ENCODE measurements around the gene CROCC.
"Not testable (repeated sequence)": the region's sequence is repeated elsewhere in the genome, so short reads cannot be mapped to it uniquely, and the experiment has no call there.

The CROCC gene

GRCh38 chr1:16898298-16898697 lies 23.4 kb upstream of the CROCC start:
- not testable (repeated sequence) for DNase-seq

DNA sequence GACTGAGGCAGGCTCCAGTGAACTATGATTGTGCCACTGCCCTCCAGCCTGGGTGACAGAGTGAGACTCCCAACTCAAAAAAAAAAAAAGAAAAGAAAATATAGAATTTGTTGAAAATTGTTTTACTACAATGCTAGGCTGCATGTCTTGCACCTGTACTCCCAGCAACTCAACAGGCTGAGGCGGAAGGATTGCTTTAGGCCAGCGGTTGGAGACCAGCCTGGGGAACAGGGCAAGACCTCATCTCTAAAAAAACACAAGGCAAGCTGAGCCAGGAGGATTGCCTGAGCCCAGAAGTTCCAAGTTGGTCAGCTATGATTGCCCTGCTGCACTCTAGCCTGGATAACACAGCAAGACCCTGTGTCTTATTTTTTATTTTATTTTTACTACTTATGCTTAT lies 22.7 kb upstream of the CROCC start:
- not testable (repeated sequence) for DNase-seq

DNA sequence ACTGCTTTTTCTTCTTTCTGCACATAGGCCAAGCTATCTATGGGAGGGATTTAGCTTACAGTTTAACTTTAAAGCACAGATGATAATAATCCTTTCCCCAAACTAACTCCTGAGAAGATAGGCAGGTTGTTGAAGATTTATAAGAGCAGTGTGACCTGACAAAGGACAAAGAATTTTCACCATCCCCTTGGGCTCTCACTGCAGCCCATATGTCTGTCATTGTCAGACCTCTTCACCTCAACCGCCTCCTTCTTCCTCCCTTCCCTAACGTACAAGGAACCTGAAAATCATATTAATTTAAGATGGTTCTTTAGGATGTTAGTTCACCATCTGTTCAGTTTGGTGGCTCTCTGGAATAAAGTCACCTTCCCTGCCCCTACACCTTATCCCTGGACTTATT lies 21.0 kb upstream of the CROCC start:
- DNase-seq, result no peak

DNA sequence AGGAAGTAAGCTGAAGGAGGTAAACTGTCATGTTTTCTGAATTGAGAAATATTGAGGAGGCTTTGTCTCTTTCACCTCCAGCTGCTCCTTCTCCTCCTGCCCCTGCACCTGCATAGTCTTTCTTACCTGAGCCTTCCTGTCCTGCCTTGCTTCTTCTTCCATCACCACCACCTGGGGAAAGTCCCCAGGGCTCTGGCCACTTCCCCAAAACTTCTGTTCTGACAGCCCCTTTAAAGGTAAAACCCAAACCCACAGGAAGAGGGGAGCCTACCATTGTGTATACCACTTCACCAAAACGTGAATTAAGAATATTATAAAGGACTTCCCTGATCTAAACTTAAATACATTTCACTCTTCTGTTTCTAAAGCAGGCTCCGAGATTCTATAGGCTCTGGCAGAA lies 20.4 kb upstream of the CROCC start:
- not testable (repeated sequence) for DNase-seq

DNA sequence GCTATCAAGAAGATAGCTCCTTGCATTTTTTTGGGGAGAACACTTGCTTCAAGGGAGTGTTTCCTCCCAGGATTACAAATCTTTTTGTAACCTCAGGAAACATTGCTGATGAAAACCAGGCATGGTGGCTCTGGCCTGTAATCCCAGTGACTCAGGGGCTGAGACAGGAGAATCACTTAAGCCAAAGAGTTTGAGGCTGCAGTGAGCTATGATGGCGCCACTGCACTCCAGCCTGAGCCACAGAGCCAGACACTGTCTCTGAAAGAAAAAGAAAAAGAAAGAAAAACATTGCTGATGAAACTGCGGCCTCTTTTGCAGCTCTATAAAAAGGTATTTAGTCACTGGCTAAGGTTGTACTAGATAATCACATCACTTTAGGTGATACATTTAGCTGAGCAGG lies 18.7 kb upstream of the CROCC start:
- no peak for DNase-seq

- no peak for DNase-seq
Observed at GRCh38 chr1:16903458-16903796, 18.3 kb upstream of the CROCC start.

- DNase-seq, result peak; percentile 98
Observed at GRCh38 chr1:16904560-16905109, 17.1 kb upstream of the CROCC start.

GRCh38 chr1:16905110-16905867 lies 16.4 kb upstream of the CROCC start:
- DNase-seq, result peak; percentile 90

- peak; percentile 51 for DNase-seq
Observed at GRCh38 chr1:16905868-16906702, 15.6 kb upstream of the CROCC start.

DNA sequence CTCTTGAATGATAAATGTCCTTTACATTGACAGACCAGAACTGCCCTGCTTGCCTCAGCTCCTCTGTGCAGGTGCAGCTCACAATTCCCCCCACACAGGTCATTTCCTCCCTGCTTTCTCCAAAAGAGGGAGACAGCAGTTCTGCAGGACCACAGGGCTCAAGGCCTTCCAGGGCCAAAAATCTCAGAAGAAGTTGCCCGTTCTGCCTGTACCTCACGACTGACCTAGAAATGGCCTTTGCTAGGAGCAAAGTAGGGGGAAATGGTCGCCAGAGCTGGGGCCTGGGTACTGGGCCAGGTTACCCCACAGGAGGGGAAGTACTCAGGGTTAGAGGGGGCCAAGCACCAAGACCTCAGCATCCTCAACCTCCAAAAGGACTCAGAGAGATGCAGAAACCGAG lies 14.9 kb upstream of the CROCC start:
- DNase-seq, result no peak

GRCh38 chr1:16907870-16908758 lies 13.6 kb upstream of the CROCC start:
- no peak for DNase-seq

DNA sequence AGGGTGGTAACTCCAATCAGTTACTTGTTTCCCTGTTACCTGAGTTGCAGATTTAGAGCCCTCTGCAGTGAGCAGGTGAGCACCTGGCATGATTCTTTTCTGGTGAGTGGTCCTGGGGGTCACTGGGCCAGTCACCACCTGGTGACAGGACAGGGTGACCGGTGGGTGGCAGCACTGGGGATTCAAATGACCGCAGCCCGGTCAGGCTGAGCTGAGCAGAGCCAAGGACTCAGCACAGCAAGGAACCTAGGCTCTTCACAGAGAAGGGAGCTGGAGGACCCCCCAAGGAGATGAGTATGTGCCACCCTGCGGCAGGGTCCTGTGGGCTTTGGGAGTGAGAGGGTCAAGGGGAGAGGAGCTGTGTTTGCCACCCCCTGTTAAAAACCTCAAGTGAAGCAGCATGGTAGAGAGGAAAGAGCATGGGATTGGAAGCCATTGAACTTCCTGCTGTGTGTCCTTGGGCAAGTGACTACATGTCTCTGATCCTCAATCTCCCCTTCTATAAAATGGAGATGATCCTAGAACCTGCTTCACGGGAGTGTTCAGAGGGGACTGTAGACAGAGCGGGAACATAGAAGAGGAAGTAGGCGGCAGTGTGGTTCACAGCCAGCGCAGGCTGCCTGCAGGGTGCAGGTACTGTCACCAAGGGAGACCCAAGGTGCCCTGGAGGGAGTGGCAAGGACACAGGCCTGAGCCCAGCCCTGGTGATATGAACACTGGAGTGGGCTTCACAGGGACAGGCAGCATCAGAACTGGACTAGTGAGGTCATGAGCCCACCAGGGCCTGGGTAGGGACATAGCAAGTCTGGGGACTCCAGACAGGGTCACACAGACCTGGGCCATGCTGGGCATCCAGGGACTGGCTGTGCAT lies 9.6 kb upstream of the CROCC start:
- not testable (repeated sequence) for DNase-seq

DNA sequence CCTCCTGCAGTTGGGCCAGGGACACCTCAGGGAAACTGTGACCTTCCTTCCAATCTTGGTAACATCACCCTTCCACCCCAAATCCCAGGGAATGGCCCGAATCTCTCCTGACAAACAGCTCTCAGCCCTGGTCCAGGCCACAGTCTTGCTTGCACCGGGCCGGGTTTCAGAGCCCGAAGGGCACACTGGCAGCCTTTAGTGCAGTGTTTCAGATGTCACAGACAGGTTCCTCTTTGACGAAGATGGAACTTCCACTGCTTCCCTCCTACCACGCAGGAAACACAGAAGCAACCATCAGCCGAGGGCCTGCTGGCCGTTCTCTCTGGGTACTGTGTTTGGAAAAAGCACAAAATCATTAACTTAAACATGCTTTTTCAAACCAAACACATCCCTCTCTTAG lies 9.0 kb upstream of the CROCC start:
- not testable (repeated sequence) for DNase-seq

GRCh38 chr1:16913181-16913832 lies 8.4 kb upstream of the CROCC start:
- no peak for DNase-seq

DNA sequence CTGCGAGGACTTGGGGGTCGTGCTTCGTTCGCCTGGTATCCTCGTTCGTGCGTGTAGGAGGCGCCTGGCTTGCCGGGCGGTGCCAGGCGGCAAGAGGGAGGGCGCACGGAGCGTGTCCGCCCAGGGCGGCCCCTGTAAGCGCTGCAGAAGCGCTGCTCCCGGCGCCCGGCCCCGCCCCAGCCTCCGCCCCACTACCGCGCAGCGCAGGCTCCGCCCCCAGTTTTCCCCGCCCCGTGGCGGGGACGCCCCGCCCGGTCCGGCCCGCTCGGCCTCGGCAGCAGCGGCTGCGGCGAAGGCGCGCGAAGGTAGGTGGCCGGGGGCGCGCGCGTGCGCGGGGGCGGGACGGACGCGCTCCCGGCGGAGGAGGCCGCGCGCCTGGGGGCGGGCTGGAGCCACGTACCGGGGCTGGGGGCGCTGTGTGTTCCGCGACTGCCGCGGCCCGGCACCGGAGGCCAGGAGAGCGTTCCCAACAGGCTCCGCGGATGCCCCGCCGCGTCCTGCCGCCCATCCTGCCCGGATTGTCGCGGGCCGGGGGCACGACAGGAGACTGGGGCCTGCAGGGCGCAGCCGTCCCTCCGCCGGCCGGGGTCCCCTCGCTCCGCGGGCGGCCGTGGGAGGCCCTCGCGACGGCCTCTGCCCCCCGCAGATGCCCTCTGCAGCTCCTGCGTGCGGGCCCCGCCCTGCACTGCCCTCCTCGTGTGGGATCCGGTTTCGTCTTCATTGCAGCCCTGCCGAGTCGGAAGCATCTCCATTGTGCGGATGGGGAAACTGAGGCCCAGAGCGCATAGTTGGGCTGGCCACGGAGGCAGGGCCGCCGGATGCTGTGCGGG lies 7.7 kb upstream of the CROCC start:
- DNase-seq, result peak; percentile 89

DNA sequence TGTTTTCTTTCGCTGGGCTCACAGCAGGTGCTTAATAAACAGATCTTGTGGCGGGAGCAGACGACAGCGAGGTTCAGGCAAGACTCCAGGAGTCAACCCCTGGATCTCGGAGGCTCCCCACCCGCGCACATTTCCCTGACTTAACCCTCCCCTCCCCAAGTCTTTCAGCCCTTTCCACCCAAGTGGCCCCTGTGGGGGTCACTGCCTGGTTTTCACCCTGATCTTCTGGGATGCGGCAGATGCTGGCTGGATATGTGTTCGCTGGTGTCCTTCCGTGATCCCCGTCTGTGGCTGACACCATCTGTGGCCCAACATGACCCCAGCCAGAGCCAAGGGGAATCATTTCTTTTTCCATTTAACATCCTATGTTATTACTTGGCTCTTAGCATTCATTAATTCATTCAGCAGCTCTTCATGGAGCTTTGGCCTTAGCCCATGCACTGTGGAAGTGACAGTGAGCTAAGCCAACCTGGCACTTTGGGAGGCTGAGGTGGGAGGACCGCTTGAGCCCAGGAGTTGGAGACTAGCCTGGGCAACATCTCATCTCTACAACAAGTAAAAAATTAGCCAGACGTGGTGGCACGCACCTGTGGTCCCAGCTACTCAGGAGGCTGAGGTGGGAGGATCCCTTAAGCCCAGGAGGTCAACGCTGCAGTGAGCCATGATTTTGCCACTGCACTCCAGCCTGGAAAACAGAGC lies 6.7 kb upstream of the CROCC start:
- not testable (repeated sequence) for DNase-seq

GRCh38 chr1:16915627-16915973 lies 6.1 kb upstream of the CROCC start:
- DNase-seq, result no peak

- not testable (repeated sequence) for DNase-seq
Observed at GRCh38 chr1:16916036-16916880, 5.5 kb upstream of the CROCC start.

DNA sequence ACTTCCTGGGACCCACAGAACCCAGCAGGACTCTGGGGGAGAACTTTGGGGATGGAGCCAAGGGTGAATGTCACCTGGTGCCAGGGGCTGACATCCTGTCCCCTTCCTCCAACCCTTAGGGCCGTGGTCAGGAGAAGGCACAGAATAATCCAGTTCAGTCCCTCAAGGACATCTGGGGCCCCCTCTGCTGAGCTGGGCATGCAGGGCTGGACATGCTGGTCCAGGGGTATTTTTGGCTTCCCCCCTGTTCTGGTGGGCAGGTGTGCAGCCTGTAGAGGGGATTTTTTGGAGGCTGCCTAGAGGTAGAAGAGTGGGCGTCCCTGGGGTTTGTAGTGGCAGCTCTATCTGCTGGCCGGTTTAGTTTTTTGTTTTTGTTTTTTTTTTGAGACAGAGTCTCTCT lies 3.4 kb upstream of the CROCC start:
- no peak for DNase-seq

Data from T1000 (cell line).